GM21576 (cell line): Measurements from ENCODE around the gene LAMTOR5.
A peak's percentile ranks its signal among the peaks of the same experiment; 100 is the strongest.

Experiments used
- ATAC-seq: cut with Tn5 transposase; IDR thresholded peaks from one replicate; pipeline ENCODE4 v1.9.1; 2021; ENCODE audit warnings: mild to moderate bottlenecking, moderate library complexity; ENCODE audit not compliant: unreplicated experiment

The LAMTOR5 gene

DNA sequence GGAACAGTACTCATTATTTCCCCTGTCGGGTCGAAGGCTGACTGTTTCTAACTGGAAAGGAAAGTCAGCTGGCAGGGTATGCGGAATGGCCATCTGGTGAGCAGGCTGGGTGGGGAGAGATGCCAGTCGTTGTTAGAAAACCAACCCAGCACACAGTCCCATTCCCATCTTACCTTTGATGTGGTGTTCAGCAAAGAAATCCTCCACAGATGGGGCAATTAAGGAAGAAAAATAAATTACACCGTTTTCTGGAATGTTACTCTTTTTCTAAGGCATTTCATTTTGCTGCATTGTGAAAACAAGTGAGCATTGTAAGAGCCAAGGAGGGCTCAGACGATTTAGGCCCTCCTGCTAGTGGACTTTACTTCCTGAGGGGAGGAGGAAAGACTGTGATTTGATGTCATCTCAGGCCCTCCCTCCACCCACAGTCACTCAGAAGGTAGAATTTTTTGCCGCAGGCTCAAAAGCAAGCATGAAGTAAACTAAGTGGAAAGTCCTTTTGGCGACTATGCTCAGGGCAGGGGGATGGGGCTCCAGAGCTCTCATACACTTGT is 16.7 kb downstream of the LAMTOR5 start, which contains the start of gene SLC16A4:
TSS of gene SLC16A4 (minus strand) at position 335 of the 554 bp plus-strand sequence. CDS start 1,703 bp downstream, outside the sequence.
- ATAC-seq, result no peak

DNA sequence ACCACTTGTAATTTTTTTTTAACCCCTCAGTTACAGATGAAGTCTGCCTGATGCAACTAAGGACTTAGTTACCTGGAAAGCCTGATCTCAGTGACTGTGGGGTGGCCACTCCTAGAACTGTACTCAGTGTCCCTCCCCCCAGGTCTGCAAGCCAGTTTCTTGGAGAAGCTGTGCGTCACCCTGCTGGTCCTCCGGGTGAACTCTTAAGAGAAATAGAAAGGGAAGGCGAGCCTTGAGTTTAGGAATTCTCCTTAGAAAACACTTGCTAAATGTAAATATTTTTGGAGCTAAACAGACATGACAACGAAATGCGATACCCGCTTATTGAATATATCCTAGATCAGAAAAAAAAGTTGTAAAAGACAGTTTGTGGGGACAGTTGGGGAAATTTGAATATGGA is 17.4 kb downstream of the LAMTOR5 start:
- no peak for ATAC-seq

DNA sequence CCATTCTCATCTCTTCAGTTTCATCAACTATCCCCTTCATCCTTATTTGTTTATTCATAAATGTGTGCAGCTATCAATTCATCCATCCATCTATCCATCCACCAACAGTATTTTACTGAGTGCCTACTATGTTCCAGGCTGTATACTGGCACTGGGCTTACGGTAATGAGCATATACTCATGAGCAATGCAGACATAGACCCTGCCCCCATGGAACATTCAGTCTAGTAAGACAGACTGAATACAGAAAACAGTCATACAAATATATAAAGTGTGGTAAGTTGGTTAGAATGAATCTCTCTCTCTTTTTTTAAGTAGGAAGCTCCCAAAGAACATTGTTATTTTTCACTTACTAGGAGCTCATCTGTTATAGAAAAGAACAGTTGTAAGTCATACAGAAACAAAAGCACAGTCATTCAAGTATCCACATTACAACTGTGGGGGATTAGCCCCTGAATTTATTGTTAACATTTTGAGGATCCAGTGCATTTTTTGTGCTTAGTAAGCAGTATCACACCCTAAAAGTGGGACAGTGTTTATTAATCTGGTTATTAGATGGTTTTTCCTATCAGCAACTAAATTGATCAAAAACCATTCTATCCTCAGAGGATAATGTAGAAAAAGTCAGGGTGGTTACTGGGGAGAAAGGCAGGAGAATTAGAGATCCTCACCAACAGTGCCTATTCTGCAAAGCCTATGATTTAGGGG is 20.3 kb downstream of the LAMTOR5 start:
- no peak for ATAC-seq

DNA sequence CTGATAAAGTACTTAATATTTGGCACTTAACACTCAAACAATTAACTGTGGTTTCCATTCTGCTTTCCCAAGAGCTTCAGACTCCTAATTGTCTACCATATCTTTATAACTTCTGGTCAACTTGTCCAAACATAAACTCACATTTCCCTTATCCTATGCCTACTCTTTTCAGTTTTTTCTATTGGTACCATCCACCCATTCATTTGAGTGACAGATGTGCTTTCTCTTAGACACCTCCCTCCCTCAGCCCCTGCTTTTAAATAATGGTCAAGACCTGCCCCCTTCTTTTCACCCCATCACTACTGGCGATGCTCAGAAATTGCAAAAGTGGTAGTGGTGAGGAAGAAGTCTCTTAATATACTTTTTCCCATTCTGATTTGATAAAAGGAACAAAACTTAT is 22.1 kb downstream of the LAMTOR5 start:
- no peak for ATAC-seq

DNA sequence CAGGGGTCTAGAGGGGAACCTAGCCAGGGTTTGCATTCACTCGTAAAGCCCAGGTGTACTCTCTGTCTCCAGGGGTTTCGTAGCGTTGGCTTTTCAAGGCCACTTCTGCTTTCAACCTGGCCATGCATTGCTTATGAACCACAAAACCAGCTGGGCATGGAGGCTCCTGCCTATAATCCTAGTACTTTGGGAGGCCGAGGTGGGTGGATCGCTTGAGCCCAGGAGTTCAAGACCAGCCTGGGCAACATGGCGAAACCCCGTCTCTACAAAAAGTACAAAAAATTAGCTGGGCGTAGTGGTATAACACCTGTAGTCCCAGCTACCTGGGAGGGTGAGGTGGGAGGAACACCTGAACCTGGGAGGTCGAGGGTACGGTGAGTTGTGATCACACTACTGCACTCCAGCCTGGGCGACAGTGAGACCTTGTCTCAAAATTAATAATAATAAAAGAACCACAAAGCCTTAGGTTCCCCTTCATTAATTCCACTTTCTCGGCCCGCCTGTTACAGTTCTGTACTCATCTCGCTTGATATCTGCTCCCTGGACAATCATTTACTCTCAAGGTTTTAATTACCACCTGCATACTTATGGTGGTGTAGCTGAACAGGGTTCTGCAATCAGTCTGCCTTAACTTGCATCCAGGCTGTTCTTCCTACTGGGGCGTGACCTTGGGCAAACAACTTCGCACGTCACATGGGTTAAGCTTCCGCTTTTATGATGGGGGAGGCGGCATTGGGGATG is 22.7 kb downstream of the LAMTOR5 start:
- peak; percentile 70 for ATAC-seq

- no peak for ATAC-seq
Observed at GRCh38 chr1:110383251-110383990, 24.1 kb downstream of the LAMTOR5 start.

GRCh38 chr1:110380672-110381283 is 26.7 kb downstream of the LAMTOR5 start:
- ATAC-seq, result no peak

GRCh38 chr1:110375490-110375889 is 32.0 kb downstream of the LAMTOR5 start:
- no peak for ATAC-seq

DNA sequence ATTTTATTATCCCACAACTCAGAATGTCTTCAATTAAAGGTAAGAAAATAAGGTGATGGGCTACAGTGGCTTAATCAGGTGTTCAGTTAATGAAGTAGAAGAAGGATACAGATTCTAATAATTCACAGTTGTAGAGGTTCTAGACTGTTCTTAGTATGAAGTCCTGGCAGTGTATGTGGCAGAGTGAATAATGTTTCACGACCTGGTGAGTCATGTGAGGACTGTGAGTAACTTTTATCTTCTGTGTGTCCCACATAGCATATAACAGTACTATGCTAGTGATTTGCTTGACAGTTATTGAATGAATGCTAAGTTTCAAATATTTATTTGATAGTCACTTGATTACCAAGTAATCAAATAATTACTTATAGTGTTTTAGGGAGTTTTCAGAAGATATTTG is 36.7 kb downstream of the LAMTOR5 start:
- ATAC-seq, result no peak

- no peak for ATAC-seq
Observed at GRCh38 chr1:110364221-110364620, 43.3 kb downstream of the LAMTOR5 start.

- ATAC-seq, result no peak
Observed at GRCh38 chr1:110361856-110362255, 45.6 kb downstream of the LAMTOR5 start.

DNA sequence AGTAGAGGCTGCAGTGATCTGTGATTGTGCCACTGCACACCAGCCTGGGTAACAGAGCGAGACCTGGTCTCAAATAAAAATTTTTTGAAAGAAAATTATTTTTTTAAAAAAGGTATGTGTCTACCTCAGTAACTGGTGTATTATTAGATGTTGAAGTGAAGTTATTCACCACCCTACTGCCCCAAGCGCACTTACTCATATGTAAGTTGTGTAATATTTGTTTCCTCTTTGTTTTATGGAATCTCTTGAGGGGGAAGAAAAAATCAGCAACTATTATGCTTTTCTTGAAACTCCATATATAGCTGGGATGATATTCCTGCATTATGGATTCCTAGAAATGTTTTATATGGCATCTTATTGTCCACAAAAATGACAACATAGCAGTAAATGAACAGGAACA is 47.1 kb downstream of the LAMTOR5 start:
- ATAC-seq, result no peak

DNA sequence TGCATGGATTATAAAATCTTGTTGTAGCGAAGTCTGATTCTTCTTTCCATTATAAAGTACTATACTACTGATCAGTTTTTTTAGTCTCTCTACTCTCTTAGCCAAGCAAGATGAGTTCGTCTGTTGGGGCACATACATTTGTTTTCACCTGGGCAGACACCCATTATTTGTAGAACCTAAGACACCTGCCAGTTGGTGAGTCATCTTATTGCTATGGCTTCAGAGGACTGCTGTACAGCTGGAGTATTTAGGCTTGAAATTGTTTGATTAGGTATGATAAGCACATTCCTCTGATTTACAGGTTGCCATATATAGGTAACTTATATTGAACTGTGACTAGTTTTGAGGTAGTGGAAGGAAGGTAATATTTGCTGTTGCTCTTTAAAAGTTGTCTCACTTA is 51.1 kb downstream of the LAMTOR5 start:
- ATAC-seq, result no peak

GRCh38 chr1:110355321-110355720 is 52.2 kb downstream of the LAMTOR5 start:
- no peak for ATAC-seq
